ENCODE results near the gene ARID5B. TPM values are rescaled to one million over a fixed set of nuclear protein-coding genes. Genes with fewer than 3 reads are reported as not detected.

The ARID5B gene
- total RNA-seq, 2 experiments from 2014 or later: 49.2 to 51.3 TPM

GRCh38 chr10:62062752-62063512 is 161.4 kb downstream of the ARID5B start:
- no peak for ATAC-seq (ENCODE audit: poor library complexity)
- peaks cover 97% of the 10 kb centered on the region for H3K36me3 Mint-ChIP-seq (ENCODE audit: low read depth)
- no peak for DNase-seq
- H3K9me3 ChIP-seq (ENCODE audit: control insufficient read depth in 1 of 2, insufficient read depth in 1 of 2, low read length in 2 of 2): no peaks in the 10 kb centered on the region
- no peak overlapping the region for H3K4me3 ChIP-seq (ENCODE audit: low read length)
- peaks cover 78% of the 10 kb centered on the region for H3K4me1 Mint-ChIP-seq (ENCODE audit: low read depth)
- no peak overlapping the region for H3K27ac ChIP-seq (ENCODE audit: low read depth in 1 of 2, low read length in 2 of 2)
- ChIA-PET POLR2A (interaction anchor here (0.9 kb wide), 1 partner anchor 120 kb away, joined by 3 read pairs; no protein-coding TSS in a partner anchor), CTCF (interaction anchor here (0.7 to 1.2 kb wide), 3 partner anchors 10 to 182 kb away, joined by 3 to 5 read pairs (median 4); no protein-coding TSS in a partner anchor)
- intact Hi-C loops (cut with DNase I, micrococcal nuclease): no loop called here
- peaks cover 9% of the 10 kb centered on the region for H3K4me1 ChIP-seq (ENCODE audit: insufficient read depth, low read length)
- H3K27me3 Mint-ChIP-seq: no peaks in the 10 kb centered on the region
- H3K9me3 Mint-ChIP-seq: no peaks in the 10 kb centered on the region
- H3K36me3 ChIP-seq (ENCODE audit: insufficient read depth, low read length): peaks cover 67% of the 10 kb centered on the region
- no peak for TF ChIP-seq CTCF (IDR thresholded peaks at IDR 0.05)
- H3K27me3 ChIP-seq (ENCODE audit: control insufficient read depth in 1 of 2, insufficient read depth in 2 of 2, low read length in 2 of 2): no peaks in the 10 kb centered on the region
- H3K4me3 Mint-ChIP-seq: no peak overlapping the region
- peak overlapping the region; percentile 36 for H3K27ac Mint-ChIP-seq

DNA sequence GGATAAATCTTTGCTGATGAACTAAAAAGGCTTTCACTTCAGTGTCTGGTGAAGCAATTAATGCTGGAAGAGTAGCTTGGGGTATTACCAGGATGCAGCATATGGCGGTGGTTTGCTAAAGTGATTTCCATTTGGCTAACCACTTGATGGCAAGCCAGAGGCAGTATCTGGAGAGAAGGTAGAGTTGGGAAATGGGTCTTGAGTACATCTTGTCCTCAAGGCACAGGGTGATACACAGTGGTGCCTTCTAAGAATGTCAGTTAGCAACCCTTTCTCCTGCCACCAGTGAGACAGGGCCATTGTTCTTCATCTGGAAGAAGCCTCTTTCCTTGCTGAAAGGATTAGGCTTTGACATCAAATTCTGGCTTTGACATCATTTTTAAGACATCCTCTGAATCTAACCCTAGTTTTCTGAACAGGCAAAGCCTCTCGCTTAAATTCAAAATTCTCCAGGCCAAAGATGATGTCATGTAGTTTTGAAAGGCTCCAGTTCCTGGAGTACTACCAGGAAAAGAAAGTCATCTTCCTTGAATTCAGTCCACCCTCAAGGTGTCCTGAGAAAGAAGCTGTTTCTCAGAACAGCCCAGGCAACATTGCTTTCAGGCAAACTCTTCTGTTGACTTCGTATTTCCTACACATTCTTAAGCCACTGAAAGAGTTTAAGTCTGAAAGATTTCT is 162.4 kb downstream of the ARID5B start:
- ChIA-PET POLR2A (interaction anchor here (1.3 kb wide), 1 partner anchor 14 kb away, joined by 5 read pairs; no protein-coding TSS in a partner anchor), CTCF (no interaction called here)
- no peak for TF ChIP-seq CTCF (IDR thresholded peaks at IDR 0.05)
- peak overlapping the region; percentile 36 for H3K27ac Mint-ChIP-seq
- peaks cover 62% of the 10 kb centered on the region for H3K36me3 ChIP-seq (ENCODE audit: insufficient read depth, low read length)
- peaks cover 9% of the 10 kb centered on the region for H3K4me1 ChIP-seq (ENCODE audit: insufficient read depth, low read length)
- H3K36me3 Mint-ChIP-seq (ENCODE audit: low read depth): peaks cover 94% of the 10 kb centered on the region
- H3K27ac ChIP-seq (ENCODE audit: low read depth in 1 of 2, low read length in 2 of 2): no peak overlapping the region
- ATAC-seq (ENCODE audit: poor library complexity) (no peak), DNase-seq (no peak)
- H3K27me3 ChIP-seq (ENCODE audit: control insufficient read depth in 1 of 2, insufficient read depth in 2 of 2, low read length in 2 of 2): no peaks in the 10 kb centered on the region
- H3K27me3 Mint-ChIP-seq: no peaks in the 10 kb centered on the region
- H3K4me3 Mint-ChIP-seq: no peak overlapping the region
- no peaks in the 10 kb centered on the region for H3K9me3 Mint-ChIP-seq
- intact Hi-C loops (cut with DNase I, micrococcal nuclease): no loop called here
- no peak overlapping the region for H3K4me3 ChIP-seq (ENCODE audit: low read length)
- no peaks in the 10 kb centered on the region for H3K9me3 ChIP-seq (ENCODE audit: control insufficient read depth in 1 of 2, insufficient read depth in 1 of 2, low read length in 2 of 2)
- H3K4me1 Mint-ChIP-seq (ENCODE audit: low read depth): peaks cover 74% of the 10 kb centered on the region

- CTCF ChIA-PET: no interaction called here
- POLR2A ChIA-PET: no interaction called here
- no peak for DNase-seq
- no peak for TF ChIP-seq CTCF (IDR thresholded peaks at IDR 0.05)
- Mint-ChIP-seq H3K4me3 (no peak overlapping the region), H3K9me3 (no peaks in the 10 kb centered on the region), H3K27ac (no peak overlapping the region), H3K36me3 (ENCODE audit: low read depth) (peaks cover 91% of the 10 kb centered on the region), H3K27me3 (no peaks in the 10 kb centered on the region), H3K4me1 (ENCODE audit: low read depth) (peaks cover 65% of the 10 kb centered on the region)
- no peak for ATAC-seq (ENCODE audit: poor library complexity)
- Histone ChIP-seq H3K9me3 (ENCODE audit: control insufficient read depth in 1 of 2, insufficient read depth in 1 of 2, low read length in 2 of 2) (no peaks in the 10 kb centered on the region), H3K4me1 (ENCODE audit: insufficient read depth, low read length) (peaks cover 9% of the 10 kb centered on the region), H3K27ac (ENCODE audit: low read depth in 1 of 2, low read length in 2 of 2) (no peak overlapping the region), H3K27me3 (ENCODE audit: control insufficient read depth in 1 of 2, insufficient read depth in 2 of 2, low read length in 2 of 2) (no peaks in the 10 kb centered on the region), H3K4me3 (ENCODE audit: low read length) (no peak overlapping the region), H3K36me3 (ENCODE audit: insufficient read depth, low read length) (peaks cover 65% of the 10 kb centered on the region)
- intact Hi-C loops (cut with DNase I, micrococcal nuclease): no loop called here
Observed at GRCh38 chr10:62067560-62067959, 166.1 kb downstream of the ARID5B start.
